GM12873 (cell line): ENCODE results near the gene TBC1D22A.

ENCODE experiments used
- TF ChIP-seq, protein P1 (sequence below): IDR thresholded peaks from 2 replicates; pipeline ENCODE4 v1.5.1; 2012; ENCODE audit warnings: low read depth, mild to moderate bottlenecking, moderate library complexity, low read length, control low read depth; ENCODE audit not compliant: insufficient read depth; ENCODE audit errors: missing control alignments

Gene TBC1D22A

DNA sequence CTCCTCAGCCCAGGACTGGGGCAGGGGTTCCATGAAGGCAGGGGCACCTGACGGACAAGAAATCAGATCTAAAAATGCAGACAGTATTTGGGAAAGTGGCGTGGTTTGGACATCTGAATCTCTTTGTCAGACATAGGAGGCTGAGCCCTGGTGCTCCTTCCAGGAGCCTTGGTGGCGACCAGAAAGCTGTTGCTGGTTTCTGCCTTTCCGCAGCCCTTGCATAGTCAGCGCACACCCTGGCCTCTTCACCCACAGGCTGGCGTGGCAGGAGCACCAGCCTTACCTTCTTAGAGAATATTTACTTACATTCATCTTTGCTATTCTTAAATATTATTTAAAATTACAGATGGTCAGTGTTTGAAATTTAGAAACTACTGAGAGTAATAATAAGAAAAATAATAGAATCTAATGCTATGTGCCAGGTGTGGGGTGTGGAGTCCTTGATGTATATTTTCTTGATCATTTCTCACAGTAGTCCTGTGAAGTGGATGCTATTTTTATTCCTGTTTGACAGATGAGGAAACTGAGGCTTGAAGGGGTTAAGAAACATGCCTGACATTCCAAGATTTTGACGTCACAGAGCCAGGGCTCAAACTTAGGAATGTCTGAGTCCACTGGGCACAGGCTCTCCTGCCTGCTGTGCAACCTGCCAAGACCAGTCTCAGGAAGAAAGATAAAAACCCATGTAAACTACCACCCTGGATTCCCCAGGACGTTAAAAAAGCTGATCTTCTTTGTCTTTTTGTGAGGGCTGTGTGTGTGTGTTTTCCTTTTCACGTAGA, 51.6 kb downstream of the TBC1D22A start:
- TF ChIP-seq, protein P1, sequence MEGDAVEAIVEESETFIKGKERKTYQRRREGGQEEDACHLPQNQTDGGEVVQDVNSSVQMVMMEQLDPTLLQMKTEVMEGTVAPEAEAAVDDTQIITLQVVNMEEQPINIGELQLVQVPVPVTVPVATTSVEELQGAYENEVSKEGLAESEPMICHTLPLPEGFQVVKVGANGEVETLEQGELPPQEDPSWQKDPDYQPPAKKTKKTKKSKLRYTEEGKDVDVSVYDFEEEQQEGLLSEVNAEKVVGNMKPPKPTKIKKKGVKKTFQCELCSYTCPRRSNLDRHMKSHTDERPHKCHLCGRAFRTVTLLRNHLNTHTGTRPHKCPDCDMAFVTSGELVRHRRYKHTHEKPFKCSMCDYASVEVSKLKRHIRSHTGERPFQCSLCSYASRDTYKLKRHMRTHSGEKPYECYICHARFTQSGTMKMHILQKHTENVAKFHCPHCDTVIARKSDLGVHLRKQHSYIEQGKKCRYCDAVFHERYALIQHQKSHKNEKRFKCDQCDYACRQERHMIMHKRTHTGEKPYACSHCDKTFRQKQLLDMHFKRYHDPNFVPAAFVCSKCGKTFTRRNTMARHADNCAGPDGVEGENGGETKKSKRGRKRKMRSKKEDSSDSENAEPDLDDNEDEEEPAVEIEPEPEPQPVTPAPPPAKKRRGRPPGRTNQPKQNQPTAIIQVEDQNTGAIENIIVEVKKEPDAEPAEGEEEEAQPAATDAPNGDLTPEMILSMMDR = no peak

GRCh38 chr22:46815132-46815531, 52.7 kb downstream of the TBC1D22A start:
- TF ChIP-seq, protein P1 = no peak

GRCh38 chr22:46815559-46815895, 53.1 kb downstream of the TBC1D22A start:
- TF ChIP-seq, protein P1 = no peak

GRCh38 chr22:46815896-46816731, 53.7 kb downstream of the TBC1D22A start:
- TF ChIP-seq, protein P1 = no peak

GRCh38 chr22:46823248-46823647, 60.8 kb downstream of the TBC1D22A start:
- TF ChIP-seq, protein P1 = no peak

- TF ChIP-seq, protein P1 = no peak
These were observed 61.2 kb downstream of the TBC1D22A start for GRCh38 chr22:46823654-46824053.

DNA sequence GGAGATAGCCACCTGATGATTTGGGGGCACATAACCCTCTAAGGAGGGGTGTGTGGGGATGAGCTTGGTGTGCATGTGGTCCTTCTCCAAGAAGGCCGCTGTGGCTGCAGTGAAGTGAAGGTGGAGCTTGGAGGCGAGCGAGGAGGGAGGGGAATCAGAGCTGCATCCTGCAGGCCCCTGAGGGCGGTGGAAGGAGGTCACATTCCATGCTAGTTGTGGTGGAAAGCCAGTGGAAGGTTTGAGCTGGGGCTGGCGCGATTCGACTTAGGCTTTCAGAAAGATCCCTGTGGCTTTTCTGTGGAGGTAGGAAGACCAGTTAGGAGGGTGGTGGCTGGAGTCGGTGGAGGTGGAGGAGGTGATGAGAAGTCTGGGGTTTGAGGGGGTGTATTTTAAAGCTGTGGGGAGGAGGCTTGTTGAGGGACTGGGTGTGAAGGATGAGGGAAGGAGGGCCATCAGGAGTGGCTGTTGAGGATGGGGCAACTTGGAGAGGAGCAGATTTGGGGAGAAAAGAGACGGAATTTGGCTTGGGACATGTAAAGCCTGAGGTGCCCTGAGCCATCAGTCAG, 62.0 kb downstream of the TBC1D22A start:
- TF ChIP-seq, protein P1 = no peak
